ENCODE measurements around the gene GMDS. TPM values are rescaled to one million over a fixed set of nuclear protein-coding genes. Genes with fewer than 3 reads are reported as not detected.

Gene GMDS
- total RNA-seq, 1 experiment from 2014 or later, result 27.6 TPM

DNA sequence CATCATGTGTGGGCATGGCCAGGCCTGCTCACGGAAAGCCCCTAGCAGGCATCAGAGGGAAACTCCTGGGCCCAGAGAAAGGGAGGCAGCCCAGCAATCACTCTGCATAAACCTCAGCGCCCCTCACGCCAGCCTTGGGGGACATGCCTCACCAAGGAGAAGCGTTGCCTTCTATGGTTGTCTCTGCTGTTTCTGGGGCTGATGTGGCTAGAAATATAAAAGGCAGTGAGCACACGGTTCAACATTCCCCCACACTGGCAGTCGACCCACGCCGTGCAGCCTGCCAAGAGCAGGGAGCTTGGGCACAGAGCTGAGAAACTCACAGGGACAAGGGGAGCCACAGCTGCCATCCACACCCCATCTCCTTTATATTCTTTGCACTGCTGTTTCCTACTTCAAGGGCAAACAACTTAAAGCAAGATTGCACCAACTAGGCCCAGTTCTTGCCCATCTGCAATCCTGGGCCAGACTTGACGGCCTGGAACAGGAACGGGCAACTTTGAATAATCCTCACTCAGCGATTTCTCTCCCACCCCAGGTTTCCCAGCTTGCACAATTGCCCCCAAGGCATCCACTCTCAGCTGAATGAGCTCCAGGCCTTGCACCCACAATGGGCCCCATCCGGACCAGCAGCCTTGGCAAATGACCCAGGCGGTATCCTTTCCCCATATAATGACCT lies 671.2 kb downstream of the GMDS start:
- Histone ChIP-seq H3K9ac (ENCODE audit: extremely low read depth, insufficient read length, low read length) (no peak overlapping the region), H4K5ac (ENCODE audit: insufficient read length, low read depth, low read length) (no peak overlapping the region), H4K20me1 (ENCODE audit: control insufficient read depth, insufficient read depth, insufficient read length) (no peaks in the 10 kb centered on the region), H3K14ac (ENCODE audit: insufficient read depth, low read length) (no peak overlapping the region), H2BK12ac (ENCODE audit: insufficient read length, low read depth, low read length) (no peak overlapping the region), H3K27ac (ENCODE audit: insufficient read length, low read depth, low read length) (no peak overlapping the region), H2AK5ac (ENCODE audit: insufficient read length, low read length) (no peak overlapping the region), H3K23me2 (ENCODE audit: insufficient read length, low read depth, low read length, poor library complexity, severe bottlenecking) (no peaks in the 10 kb centered on the region), H3K56ac (ENCODE audit: insufficient read length, low read depth, low read length) (no peak overlapping the region), H4K91ac (ENCODE audit: insufficient read length, low read depth, low read length) (no peak overlapping the region), H3T11ph (ENCODE audit: low read length) (no peak overlapping the region), H2BK20ac (ENCODE audit: low read depth, low read length, poor library complexity, severe bottlenecking) (no peak overlapping the region), H3K4me1 (ENCODE audit: insufficient read depth, low read length) (no peaks in the 10 kb centered on the region), H2BK15ac (ENCODE audit: low read depth, low read length) (no peak overlapping the region), H3K27me3 (ENCODE audit: insufficient read depth, low read length) (no peaks in the 10 kb centered on the region), H2BK5ac (ENCODE audit: insufficient read length, low read length) (no peak overlapping the region), H3K4me2 (ENCODE audit: insufficient read depth, insufficient read length, low read length) (no peak overlapping the region), H3K9me3 (ENCODE audit: control insufficient read depth, low read depth, low read length) (no peaks in the 10 kb centered on the region), H2BK120ac (ENCODE audit: low read depth, low read length, poor library complexity, severe bottlenecking) (no peak overlapping the region), H3K79me2 (ENCODE audit: insufficient read depth, low read length) (no peaks in the 10 kb centered on the region), H2AFZ (ENCODE audit: low read length) (no peak overlapping the region), H3K23ac (ENCODE audit: insufficient read length, low read depth, low read length) (no peak overlapping the region), H3K4ac (ENCODE audit: low read depth, low read length) (no peak overlapping the region), H4K8ac (replicated peaks; ENCODE audit: insufficient read length, low read depth, low read length) (no peak overlapping the region), H3K79me1 (ENCODE audit: insufficient read depth, low read depth, low read length, poor library complexity, severe bottlenecking) (no peaks in the 10 kb centered on the region), H3K18ac (ENCODE audit: insufficient read length, low read depth, low read length) (no peak overlapping the region)
- H3K36me3 Mint-ChIP-seq (ENCODE audit: insufficient read depth in 1 of 3, low read depth in 3 of 3), result peaks cover 0 to 13% (median 2%) of the 10 kb centered on the region in 3 experiments; a peak in 2 of 7 replicates
- peaks cover 20% of the 10 kb centered on the region for H3K27me3 Mint-ChIP-seq (ENCODE audit: low read depth)
- TF ChIP-seq, protein P1, sequence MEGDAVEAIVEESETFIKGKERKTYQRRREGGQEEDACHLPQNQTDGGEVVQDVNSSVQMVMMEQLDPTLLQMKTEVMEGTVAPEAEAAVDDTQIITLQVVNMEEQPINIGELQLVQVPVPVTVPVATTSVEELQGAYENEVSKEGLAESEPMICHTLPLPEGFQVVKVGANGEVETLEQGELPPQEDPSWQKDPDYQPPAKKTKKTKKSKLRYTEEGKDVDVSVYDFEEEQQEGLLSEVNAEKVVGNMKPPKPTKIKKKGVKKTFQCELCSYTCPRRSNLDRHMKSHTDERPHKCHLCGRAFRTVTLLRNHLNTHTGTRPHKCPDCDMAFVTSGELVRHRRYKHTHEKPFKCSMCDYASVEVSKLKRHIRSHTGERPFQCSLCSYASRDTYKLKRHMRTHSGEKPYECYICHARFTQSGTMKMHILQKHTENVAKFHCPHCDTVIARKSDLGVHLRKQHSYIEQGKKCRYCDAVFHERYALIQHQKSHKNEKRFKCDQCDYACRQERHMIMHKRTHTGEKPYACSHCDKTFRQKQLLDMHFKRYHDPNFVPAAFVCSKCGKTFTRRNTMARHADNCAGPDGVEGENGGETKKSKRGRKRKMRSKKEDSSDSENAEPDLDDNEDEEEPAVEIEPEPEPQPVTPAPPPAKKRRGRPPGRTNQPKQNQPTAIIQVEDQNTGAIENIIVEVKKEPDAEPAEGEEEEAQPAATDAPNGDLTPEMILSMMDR (conservative IDR thresholded peaks at IDR 0.05), result no peak
- DNase-seq, result no peak
- peak overlapping the region in 1 of 2 experiments; percentile 41; a peak in 2 of 5 replicates for H3K4me3 Mint-ChIP-seq
- peaks cover 33 to 34% of the 10 kb centered on the region in 2 experiments for H3K4me1 Mint-ChIP-seq
- WGBS (ENCODE audit: extremely low coverage, insufficient read length, low lambda C conversion rate), result no CpG with 5 or more reads among the region's 13 CpGs
- peak overlapping the region in 1 of 3 experiments; percentile 79; a peak in 1 of 7 replicates for H3K27ac Mint-ChIP-seq
- peaks cover 5 to 9% of the 10 kb centered on the region in 2 experiments for H3K9me3 Mint-ChIP-seq
